22Rv1 (cell line): Measurements from ENCODE around the gene MMD2.

Experiments used
- ZFX ChIP-seq: fragments of 450-650 bp; IDR thresholded peaks from 2 replicates; pipeline ENCODE4 v1.6.1; 2017; ENCODE audit warnings: antibody characterized with exemption, borderline replicate concordance
- TF ChIP-seq, protein P1 (sequence below): fragments of 450-650 bp; IDR thresholded peaks from 2 replicates; pipeline ENCODE4 v1.5.1; 2017; ENCODE audit warnings: mild to moderate bottlenecking

DNA sequence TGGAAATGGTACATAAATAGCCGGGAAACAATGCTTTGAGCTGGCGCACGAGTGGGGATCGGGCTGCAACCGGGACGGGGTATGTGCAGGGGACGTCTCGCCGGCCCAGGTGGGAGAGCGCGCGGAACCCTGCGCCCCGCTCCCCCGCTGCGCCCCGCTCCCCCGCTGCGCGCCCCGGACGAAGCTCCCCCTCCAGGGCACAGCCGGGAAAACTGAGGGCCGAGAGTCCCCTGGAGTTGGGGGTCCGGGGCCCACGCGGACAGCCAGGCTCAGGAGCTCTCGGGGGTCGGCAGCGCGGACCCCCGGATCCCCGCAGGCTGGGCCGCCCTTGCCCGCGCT lies 76.0 kb downstream of the MMD2 start:
- TF ChIP-seq, protein P1, sequence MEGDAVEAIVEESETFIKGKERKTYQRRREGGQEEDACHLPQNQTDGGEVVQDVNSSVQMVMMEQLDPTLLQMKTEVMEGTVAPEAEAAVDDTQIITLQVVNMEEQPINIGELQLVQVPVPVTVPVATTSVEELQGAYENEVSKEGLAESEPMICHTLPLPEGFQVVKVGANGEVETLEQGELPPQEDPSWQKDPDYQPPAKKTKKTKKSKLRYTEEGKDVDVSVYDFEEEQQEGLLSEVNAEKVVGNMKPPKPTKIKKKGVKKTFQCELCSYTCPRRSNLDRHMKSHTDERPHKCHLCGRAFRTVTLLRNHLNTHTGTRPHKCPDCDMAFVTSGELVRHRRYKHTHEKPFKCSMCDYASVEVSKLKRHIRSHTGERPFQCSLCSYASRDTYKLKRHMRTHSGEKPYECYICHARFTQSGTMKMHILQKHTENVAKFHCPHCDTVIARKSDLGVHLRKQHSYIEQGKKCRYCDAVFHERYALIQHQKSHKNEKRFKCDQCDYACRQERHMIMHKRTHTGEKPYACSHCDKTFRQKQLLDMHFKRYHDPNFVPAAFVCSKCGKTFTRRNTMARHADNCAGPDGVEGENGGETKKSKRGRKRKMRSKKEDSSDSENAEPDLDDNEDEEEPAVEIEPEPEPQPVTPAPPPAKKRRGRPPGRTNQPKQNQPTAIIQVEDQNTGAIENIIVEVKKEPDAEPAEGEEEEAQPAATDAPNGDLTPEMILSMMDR, result no peak
- no peak for TF ChIP-seq ZFX
